GM12872 (cell line): ENCODE data around the gene HSPB7.

Experiments used
- CTCF ChIP-seq: IDR thresholded peaks from 3 replicates; pipeline ENCODE4 v1.5.1; 2011; ENCODE audit warnings: low read depth, mild to moderate bottlenecking, low read length, moderate library complexity; ENCODE audit not compliant: insufficient read depth

HSPB7 gene

GRCh38 chr1:16061266-16061665, 43.4 kb upstream of the HSPB7 start:
- no peak for TF ChIP-seq CTCF

GRCh38 chr1:16055613-16056520, 38.0 kb upstream of the HSPB7 start:
- TF ChIP-seq CTCF, result peak; percentile 95

GRCh38 chr1:16054598-16055540, 37.0 kb upstream of the HSPB7 start:
- no peak for TF ChIP-seq CTCF

- TF ChIP-seq CTCF, result no peak
Measured at GRCh38 chr1:16053781-16054502, 36.1 kb upstream of the HSPB7 start.

GRCh38 chr1:16051039-16051438, 33.2 kb upstream of the HSPB7 start:
- TF ChIP-seq CTCF, result no peak

- no peak for TF ChIP-seq CTCF
Measured at GRCh38 chr1:16050328-16050727, 32.5 kb upstream of the HSPB7 start.
